GM10266 (cell line): ENCODE measurements around the gene LPCAT3.

ENCODE experiments used
- DNase-seq: peaks from one replicate; pipeline ENCODE4 v3.0.0; 2012; ENCODE audit errors: extremely low spot score
- TF ChIP-seq, protein P1 (sequence below): IDR thresholded peaks from 2 replicates; pipeline ENCODE4 v1.5.1; 2012; ENCODE audit warnings: mild to moderate bottlenecking, low read depth; ENCODE audit not compliant: control insufficient read depth, insufficient read depth; ENCODE audit errors: missing control alignments

Gene LPCAT3

DNA sequence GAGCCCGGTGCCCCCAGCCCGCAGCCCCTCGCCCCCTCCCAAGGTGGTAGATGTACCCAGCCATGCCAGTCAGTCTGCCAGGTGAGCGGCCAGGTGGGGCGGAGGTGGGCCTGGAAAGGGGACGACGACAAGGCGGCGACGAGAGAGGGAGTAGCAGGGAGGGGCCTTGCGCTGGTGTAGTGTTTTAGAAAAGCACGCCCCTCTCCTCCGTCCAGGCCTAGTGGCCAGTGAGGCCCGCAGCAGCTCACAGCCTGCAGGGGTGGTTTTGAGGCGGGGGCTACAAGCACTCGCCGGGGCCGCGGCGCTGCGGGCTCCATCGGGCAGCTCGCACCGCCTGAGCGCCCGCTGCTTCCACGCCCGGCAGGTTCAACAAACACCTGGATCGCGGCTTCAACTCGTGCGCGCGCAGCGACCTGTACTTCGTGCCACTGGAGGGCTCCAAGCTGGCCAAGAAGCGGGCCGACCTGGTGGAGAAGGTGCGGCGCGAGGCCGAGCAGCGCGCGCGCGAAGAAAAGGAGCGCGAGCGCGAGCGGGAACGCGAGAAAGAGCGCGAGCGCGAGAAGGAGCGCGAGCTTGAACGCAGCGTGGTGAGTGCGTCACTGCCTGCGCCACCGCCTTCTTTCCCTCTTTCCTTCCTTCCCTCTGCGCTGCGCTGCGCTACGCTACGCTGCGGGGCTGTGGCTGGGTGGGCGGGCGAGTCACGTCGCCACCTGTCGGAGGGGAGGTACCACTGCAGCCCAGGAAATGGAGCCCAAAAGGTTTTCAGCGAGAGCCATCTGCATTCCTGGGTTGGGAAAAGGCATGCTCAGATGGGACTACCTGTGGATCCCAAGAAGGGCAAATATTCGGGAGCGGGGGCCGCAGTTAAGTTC lies 80.6 kb downstream of the LPCAT3 start:
- peak; percentile 85 for DNase-seq
- TF ChIP-seq, protein P1, sequence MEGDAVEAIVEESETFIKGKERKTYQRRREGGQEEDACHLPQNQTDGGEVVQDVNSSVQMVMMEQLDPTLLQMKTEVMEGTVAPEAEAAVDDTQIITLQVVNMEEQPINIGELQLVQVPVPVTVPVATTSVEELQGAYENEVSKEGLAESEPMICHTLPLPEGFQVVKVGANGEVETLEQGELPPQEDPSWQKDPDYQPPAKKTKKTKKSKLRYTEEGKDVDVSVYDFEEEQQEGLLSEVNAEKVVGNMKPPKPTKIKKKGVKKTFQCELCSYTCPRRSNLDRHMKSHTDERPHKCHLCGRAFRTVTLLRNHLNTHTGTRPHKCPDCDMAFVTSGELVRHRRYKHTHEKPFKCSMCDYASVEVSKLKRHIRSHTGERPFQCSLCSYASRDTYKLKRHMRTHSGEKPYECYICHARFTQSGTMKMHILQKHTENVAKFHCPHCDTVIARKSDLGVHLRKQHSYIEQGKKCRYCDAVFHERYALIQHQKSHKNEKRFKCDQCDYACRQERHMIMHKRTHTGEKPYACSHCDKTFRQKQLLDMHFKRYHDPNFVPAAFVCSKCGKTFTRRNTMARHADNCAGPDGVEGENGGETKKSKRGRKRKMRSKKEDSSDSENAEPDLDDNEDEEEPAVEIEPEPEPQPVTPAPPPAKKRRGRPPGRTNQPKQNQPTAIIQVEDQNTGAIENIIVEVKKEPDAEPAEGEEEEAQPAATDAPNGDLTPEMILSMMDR = peak; percentile 99

DNA sequence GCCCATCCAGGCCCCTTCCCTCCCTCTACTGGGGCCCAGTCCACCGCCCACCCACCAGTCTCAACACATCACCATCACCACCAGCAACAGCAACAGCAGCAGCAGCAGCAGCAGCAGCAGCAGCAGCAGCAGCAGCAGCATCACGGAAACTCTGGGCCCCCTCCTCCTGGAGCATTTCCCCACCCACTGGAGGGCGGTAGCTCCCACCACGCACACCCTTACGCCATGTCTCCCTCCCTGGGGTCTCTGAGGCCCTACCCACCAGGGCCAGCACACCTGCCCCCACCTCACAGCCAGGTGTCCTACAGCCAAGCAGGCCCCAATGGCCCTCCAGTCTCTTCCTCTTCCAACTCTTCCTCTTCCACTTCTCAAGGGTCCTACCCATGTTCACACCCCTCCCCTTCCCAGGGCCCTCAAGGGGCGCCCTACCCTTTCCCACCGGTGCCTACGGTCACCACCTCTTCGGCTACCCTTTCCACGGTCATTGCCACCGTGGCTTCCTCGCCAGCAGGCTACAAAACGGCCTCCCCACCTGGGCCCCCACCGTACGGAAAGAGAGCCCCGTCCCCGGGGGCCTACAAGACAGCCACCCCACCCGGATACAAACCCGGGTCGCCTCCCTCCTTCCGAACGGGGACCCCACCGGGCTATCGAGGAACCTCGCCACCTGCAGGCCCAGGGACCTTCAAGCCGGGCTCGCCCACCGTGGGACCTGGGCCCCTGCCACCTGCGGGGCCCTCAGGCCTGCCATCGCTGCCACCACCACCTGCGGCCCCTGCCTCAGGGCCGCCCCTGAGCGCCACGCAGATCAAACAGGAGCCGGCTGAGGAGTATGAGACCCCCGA lies 81.4 kb downstream of the LPCAT3 start:
- DNase-seq = peak; percentile 67
- TF ChIP-seq, protein P1 = no peak

DNA sequence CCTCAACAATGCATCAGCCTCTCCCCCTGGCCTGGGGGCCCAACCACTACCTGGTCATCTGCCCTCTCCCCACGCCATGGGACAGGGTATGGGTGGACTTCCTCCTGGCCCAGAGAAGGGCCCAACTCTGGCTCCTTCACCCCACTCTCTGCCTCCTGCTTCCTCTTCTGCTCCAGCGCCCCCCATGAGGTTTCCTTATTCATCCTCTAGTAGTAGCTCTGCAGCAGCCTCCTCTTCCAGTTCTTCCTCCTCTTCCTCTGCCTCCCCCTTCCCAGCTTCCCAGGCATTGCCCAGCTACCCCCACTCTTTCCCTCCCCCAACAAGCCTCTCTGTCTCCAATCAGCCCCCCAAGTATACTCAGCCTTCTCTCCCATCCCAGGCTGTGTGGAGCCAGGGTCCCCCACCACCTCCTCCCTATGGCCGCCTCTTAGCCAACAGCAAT lies 82.1 kb downstream of the LPCAT3 start:
- TF ChIP-seq, protein P1 = no peak
- DNase-seq = no peak

DNA sequence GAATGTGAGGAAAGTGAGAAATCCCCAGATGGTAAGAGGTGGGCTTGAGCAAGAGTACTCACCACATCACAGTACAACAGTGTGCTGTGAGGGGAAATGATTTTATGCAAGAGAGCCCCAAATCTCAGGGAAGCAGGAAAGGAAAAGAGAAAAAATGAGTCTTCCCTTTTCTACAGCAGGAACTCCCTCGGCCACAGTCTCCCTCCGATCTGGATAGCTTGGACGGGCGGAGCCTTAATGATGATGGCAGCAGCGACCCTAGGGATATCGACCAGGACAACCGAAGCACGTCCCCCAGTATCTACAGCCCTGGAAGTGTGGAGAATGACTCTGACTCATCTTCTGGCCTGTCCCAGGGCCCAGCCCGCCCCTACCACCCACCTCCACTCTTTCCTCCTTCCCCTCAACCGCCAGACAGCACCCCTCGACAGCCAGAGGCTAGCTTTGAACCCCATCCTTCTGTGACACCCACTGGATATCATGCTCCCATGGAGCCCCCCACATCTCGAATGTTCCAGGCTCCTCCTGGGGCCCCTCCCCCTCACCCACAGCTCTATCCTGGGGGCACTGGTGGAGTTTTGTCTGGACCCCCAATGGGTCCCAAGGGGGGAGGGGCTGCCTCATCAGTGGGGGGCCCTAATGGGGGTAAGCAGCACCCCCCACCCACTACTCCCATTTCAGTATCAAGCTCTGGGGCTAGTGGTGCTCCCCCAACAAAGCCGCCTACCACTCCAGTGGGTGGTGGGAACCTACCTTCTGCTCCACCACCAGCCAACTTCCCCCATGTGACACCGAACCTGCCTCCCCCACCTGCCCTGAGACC lies 82.7 kb downstream of the LPCAT3 start:
- no peak for DNase-seq
- TF ChIP-seq, protein P1 = no peak

DNA sequence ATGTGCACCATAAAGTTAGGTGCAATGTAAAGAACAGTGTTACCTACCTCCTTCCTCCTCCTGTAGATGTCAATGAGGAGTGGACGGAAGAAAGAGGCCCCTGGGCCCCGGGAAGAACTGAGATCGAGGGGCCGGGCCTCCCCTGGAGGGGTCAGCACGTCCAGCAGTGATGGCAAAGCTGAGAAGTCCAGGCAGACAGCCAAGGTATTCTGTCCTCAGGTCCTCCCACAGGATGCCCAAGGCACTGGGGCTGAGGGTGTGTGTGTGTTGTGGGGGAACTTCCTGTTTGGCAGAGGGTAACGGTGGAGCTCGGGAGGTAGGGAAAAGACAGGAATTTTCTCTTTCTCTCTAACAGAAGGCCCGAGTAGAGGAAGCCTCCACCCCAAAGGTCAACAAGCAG lies 84.2 kb downstream of the LPCAT3 start:
- TF ChIP-seq, protein P1 = no peak
- no peak for DNase-seq

DNA sequence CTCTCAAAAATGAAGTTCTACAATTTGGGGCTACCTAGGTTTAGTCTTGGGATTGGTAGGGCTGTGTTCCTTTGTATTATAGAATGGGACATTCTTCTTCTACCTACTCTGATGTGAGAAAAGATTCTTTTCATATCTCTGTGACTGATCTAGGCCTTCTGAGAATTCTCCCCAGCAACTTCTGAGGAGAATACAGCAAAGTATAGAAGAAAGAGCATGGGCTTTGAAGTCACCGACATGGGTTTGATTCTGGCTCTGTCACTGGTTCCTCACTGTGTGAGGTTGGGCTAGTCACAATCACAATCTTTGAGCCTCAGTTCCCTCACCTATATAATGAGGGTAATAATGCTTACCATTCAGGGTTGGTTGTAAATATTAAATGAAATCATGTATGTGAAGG lies 85.5 kb downstream of the LPCAT3 start:
- DNase-seq = no peak
- TF ChIP-seq, protein P1 = no peak
